H9 (cell line): ENCODE results near the gene ACTL7A. TPM values are rescaled to one million over a fixed set of nuclear protein-coding genes. Genes with fewer than 3 reads are reported as not detected.

ENCODE experiments used
- DNase-seq: peaks from one replicate; pipeline ENCODE4 v3.0.0-alpha.2; 2017
- H2AFZ ChIP-seq: one replicate; pipeline ENCODE4 v1.6.1; 2013; ENCODE audit warnings: mild to moderate bottlenecking, low read length, control low read depth, moderate library complexity
- H2AK5ac ChIP-seq: 2 replicates; pipeline ENCODE4 v1.6.1; 2013; ENCODE audit warnings: low read length, control low read depth, mixed read lengths; ENCODE audit not compliant: insufficient read length
- H2BK120ac ChIP-seq: one replicate; pipeline ENCODE4 v1.6.1; 2013; ENCODE audit warnings: low read depth, mild to moderate bottlenecking, low read length, control low read depth, inconsistent platforms; ENCODE audit not compliant: poor library complexity, severe bottlenecking
- H2BK12ac ChIP-seq: 2 replicates; pipeline ENCODE4 v1.6.1; 2013; ENCODE audit warnings: low read length, control low read depth, mixed read lengths, low read depth; ENCODE audit not compliant: insufficient read length
- H2BK15ac ChIP-seq: 2 replicates; pipeline ENCODE4 v1.6.1; 2013; ENCODE audit warnings: low read depth, low read length, control low read depth
- H2BK20ac ChIP-seq: one replicate; pipeline ENCODE4 v1.6.1; 2013; ENCODE audit warnings: low read depth, mild to moderate bottlenecking, low read length, control low read depth, inconsistent platforms; ENCODE audit not compliant: poor library complexity, severe bottlenecking
- H2BK5ac ChIP-seq: 2 replicates; pipeline ENCODE4 v1.6.1; 2013; ENCODE audit warnings: low read length, control low read depth, mixed read lengths; ENCODE audit not compliant: insufficient read length
- H3K14ac ChIP-seq: 2 replicates; pipeline ENCODE4 v1.6.1; 2013; ENCODE audit warnings: low read length, control low read depth; ENCODE audit not compliant: insufficient read depth
- H3K18ac ChIP-seq: 2 replicates; pipeline ENCODE4 v1.6.1; 2013; ENCODE audit warnings: low read depth, mild to moderate bottlenecking, mixed read lengths, low read length, control low read depth; ENCODE audit not compliant: insufficient read length
- H3K23ac ChIP-seq: 2 replicates; pipeline ENCODE4 v1.6.1; 2013; ENCODE audit warnings: low read length, control low read depth, mixed read lengths, low read depth; ENCODE audit not compliant: insufficient read length
- H3K23me2 ChIP-seq: 2 replicates; pipeline ENCODE4 v1.6.1; 2013; ENCODE audit warnings: low read depth, mild to moderate bottlenecking, mixed read lengths, low read length, control low read depth; ENCODE audit not compliant: insufficient read length, poor library complexity, severe bottlenecking
- H3K27ac ChIP-seq: 2 replicates; pipeline ENCODE4 v1.5.1; 2013; ENCODE audit warnings: low read length, control low read depth, mixed read lengths, low read depth; ENCODE audit not compliant: insufficient read length
- H3K27me3 ChIP-seq: 2 replicates; pipeline ENCODE4 v1.6.1; 2013; ENCODE audit warnings: low read length, control low read depth, inconsistent platforms; ENCODE audit not compliant: insufficient read depth
- H3K4ac ChIP-seq: 2 replicates; pipeline ENCODE4 v1.6.1; 2013; ENCODE audit warnings: low read depth, mild to moderate bottlenecking, control low read depth, inconsistent platforms, low read length, moderate library complexity
- H3K4me1 ChIP-seq: 2 replicates; pipeline ENCODE4 v1.6.1; 2013; ENCODE audit warnings: low read length, control low read depth, inconsistent platforms; ENCODE audit not compliant: insufficient read depth
- H3K4me2 ChIP-seq: 2 replicates; pipeline ENCODE4 v1.6.1; 2013; ENCODE audit warnings: low read length, control low read depth, mixed read lengths; ENCODE audit not compliant: insufficient read length, insufficient read depth
- H3K56ac ChIP-seq: 2 replicates; pipeline ENCODE4 v1.6.1; 2013; ENCODE audit warnings: low read depth, mild to moderate bottlenecking, mixed read lengths, low read length, control low read depth; ENCODE audit not compliant: insufficient read length
- H3K79me1 ChIP-seq: 2 replicates; pipeline ENCODE4 v1.6.1; 2013; ENCODE audit warnings: low read depth, mild to moderate bottlenecking, moderate library complexity, low read length, control low read depth, inconsistent platforms; ENCODE audit not compliant: insufficient read depth, poor library complexity, severe bottlenecking
- H3K79me2 ChIP-seq: 2 replicates; pipeline ENCODE4 v1.6.1; 2013; ENCODE audit warnings: low read length, control low read depth, inconsistent platforms; ENCODE audit not compliant: insufficient read depth
- H3K9ac ChIP-seq: 2 replicates; pipeline ENCODE4 v1.6.1; 2013; ENCODE audit warnings: low read length, control low read depth, mixed read lengths; ENCODE audit not compliant: insufficient read length; ENCODE audit errors: extremely low read depth
- H3K9me3 ChIP-seq: one replicate; pipeline ENCODE4 v1.6.1; 2013; ENCODE audit warnings: low read depth, low read length, inconsistent platforms; ENCODE audit not compliant: control insufficient read depth
- H3T11ph ChIP-seq: one replicate; pipeline ENCODE4 v1.6.1; 2013; ENCODE audit warnings: mild to moderate bottlenecking, low read length, control low read depth, inconsistent platforms
- H4K20me1 ChIP-seq: one replicate; pipeline ENCODE4 v1.6.1; 2013; ENCODE audit not compliant: control insufficient read depth, insufficient read length, insufficient read depth
- H4K5ac ChIP-seq: 2 replicates; pipeline ENCODE4 v1.6.1; 2013; ENCODE audit warnings: low read depth, mild to moderate bottlenecking, mixed read lengths, low read length, control low read depth; ENCODE audit not compliant: insufficient read length
- H4K8ac ChIP-seq: replicated peaks from 2 replicates; pipeline ENCODE4 v1.6.1; 2013; ENCODE audit warnings: low read length, control low read depth, mixed read lengths, low read depth; ENCODE audit not compliant: insufficient read length
- H4K91ac ChIP-seq: 2 replicates; pipeline ENCODE4 v1.6.1; 2013; ENCODE audit warnings: low read depth, mild to moderate bottlenecking, moderate library complexity, mixed read lengths, low read length, control low read depth; ENCODE audit not compliant: insufficient read length
- H3K27ac Mint-ChIP-seq, 3 experiments: 2 replicates in 2 of 3; 3 replicates in 1 of 3; pipeline ENCODE4 v1.8.0; 2020 to 2021; ENCODE audit warnings: mixed read lengths in 3 of 3, mild to moderate bottlenecking in 1 of 3, moderate library complexity in 1 of 3
- H3K27me3 Mint-ChIP-seq: 2 replicates; pipeline ENCODE4 v1.8.0; 2021; ENCODE audit warnings: low read depth, mild to moderate bottlenecking, moderate library complexity, mixed read lengths
- H3K36me3 Mint-ChIP-seq, 3 experiments: 2 replicates in 2 of 3; 3 replicates in 1 of 3; pipeline ENCODE4 v1.8.0; 2020 to 2021; ENCODE audit warnings: low read depth in 3 of 3, mixed read lengths in 3 of 3; ENCODE audit not compliant: insufficient read depth in 1 of 3
- H3K4me1 Mint-ChIP-seq, 2 experiments: 2 replicates each; pipeline ENCODE4 v1.8.0; 2020; ENCODE audit warnings: mixed read lengths in 2 of 2
- H3K4me3 Mint-ChIP-seq, 2 experiments: 2 replicates in 1 of 2; 3 replicates in 1 of 2; pipeline ENCODE4 v1.8.0; 2020 to 2021; ENCODE audit warnings: mild to moderate bottlenecking in 2 of 2, mixed read lengths in 2 of 2, moderate library complexity in 1 of 2
- H3K9me3 Mint-ChIP-seq, 2 experiments: 2 replicates in 1 of 2; 3 replicates in 1 of 2; pipeline ENCODE4 v1.8.0; 2020; ENCODE audit warnings: mild to moderate bottlenecking in 2 of 2, mixed read lengths in 2 of 2, moderate library complexity in 1 of 2
- WGBS: extraction: QIAGEN DNeasy Blood & Tissue Kit; methylation state at CpG from one replicate; pipeline ENCODE4 v1.1.7; 2013; ENCODE audit warnings: missing lambda C conversion rate, low lambda C conversion rate, mixed read lengths; ENCODE audit not compliant: insufficient read length; ENCODE audit errors: extremely low coverage; 5-methylcytosine and 5-hydroxymethylcytosine counted together
- total RNA-seq: library from RNA; stranded (reverse); gene quantifications from 2 replicates; pipeline ENCODE4 v1.2.1, GENCODE V29; 2021
- TF ChIP-seq, protein P1 (sequence below): fragments of 200-600 bp; sonication (generic); conservative IDR thresholded peaks from 3 replicates; pipeline ENCODE4 v1.8.0; 2021; ENCODE audit warnings: antibody characterized with exemption, mild to moderate bottlenecking

Gene ACTL7A
- total RNA-seq, 1 experiment from 2014 or later, result not detected

DNA sequence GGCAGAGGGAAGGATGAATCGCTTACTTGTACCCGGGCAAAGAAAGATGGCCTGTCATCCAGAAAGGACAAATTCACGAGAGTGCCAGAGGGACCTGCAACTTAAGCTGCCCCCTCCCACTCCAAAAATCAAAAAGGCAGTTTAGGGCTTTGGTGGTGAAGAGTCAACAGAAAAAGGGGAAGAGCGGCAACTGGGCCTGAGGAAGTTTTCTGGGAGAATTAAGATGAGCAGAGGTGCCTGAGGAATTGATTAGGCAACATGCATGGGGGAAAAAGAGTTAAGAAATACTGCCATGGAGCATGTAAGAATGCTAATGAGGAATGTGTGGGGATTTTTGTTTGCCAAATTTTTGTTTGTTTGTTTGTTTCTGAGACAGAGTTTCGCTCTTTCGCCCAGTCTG lies 4.5 kb upstream of the ACTL7A start:
- Histone ChIP-seq H2BK12ac (no peak overlapping the region), H4K91ac (no peak overlapping the region), H4K20me1 (no peaks in the 10 kb centered on the region), H3K18ac (no peak overlapping the region), H3K23ac (no peak overlapping the region), H3T11ph (no peak overlapping the region), H2AFZ (no peak overlapping the region), H3K27me3 (no peaks in the 10 kb centered on the region), H2BK120ac (no peak overlapping the region), H2BK5ac (no peak overlapping the region), H4K5ac (no peak overlapping the region), H3K79me2 (no peaks in the 10 kb centered on the region), H3K23me2 (no peaks in the 10 kb centered on the region), H2BK15ac (no peak overlapping the region), H2BK20ac (no peak overlapping the region), H3K56ac (no peak overlapping the region), H3K9me3 (no peaks in the 10 kb centered on the region), H3K4me1 (no peaks in the 10 kb centered on the region), H4K8ac (no peak overlapping the region), H3K4me2 (no peak overlapping the region), H3K9ac (no peak overlapping the region), H2AK5ac (no peak overlapping the region), H3K79me1 (no peaks in the 10 kb centered on the region), H3K4ac (no peak overlapping the region), H3K27ac (no peak overlapping the region), H3K14ac (no peak overlapping the region)
- TF ChIP-seq, protein P1, sequence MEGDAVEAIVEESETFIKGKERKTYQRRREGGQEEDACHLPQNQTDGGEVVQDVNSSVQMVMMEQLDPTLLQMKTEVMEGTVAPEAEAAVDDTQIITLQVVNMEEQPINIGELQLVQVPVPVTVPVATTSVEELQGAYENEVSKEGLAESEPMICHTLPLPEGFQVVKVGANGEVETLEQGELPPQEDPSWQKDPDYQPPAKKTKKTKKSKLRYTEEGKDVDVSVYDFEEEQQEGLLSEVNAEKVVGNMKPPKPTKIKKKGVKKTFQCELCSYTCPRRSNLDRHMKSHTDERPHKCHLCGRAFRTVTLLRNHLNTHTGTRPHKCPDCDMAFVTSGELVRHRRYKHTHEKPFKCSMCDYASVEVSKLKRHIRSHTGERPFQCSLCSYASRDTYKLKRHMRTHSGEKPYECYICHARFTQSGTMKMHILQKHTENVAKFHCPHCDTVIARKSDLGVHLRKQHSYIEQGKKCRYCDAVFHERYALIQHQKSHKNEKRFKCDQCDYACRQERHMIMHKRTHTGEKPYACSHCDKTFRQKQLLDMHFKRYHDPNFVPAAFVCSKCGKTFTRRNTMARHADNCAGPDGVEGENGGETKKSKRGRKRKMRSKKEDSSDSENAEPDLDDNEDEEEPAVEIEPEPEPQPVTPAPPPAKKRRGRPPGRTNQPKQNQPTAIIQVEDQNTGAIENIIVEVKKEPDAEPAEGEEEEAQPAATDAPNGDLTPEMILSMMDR, result no peak
- no peak for DNase-seq
- Mint-ChIP-seq H3K27ac (no peak overlapping the region), H3K27me3 (no peaks in the 10 kb centered on the region; the same call in 1 of the 2 replicates), H3K4me1 (no peaks in the 10 kb centered on the region), H3K4me3 (no peak overlapping the region), H3K9me3 (no peaks in the 10 kb centered on the region), H3K36me3 (peaks cover 0 to 3% (median 0%) of the 10 kb centered on the region in 3 experiments; a peak in 1 of 7 replicates)
- no CpG with 5 or more reads among the region's 6 CpGs for WGBS
